Heart left ventricle (tissue), 16 donors: ENCODE results near the gene KIF5B. TPM values are rescaled to one million over a fixed set of nuclear protein-coding genes. Genes with fewer than 3 reads are reported as not detected.

Experiments used
- ATAC-seq, 4 donors: fragments of 200-7000 bp; cut with Tn5 transposase; one replicate each; pipeline ENCODE4 v1.9.1; 2020 to 2022; ENCODE audit warnings: moderate library complexity in 4 of 4, mild to moderate bottlenecking in 3 of 4, moderate number of reproducible peaks in 1 of 4
- DNase-seq, 5 donors: peaks; one replicate each; pipeline ENCODE4 v3.0.0-alpha.2; 2020
- H3K27ac ChIP-seq, 12 donors: fragments of 200-600 bp; sonication (generic) in 4 of 12; one replicate each; pipeline versions ENCODE4 v1.5.0 to v1.8.0; 2016 to 2022; ENCODE audit warnings: mild to moderate bottlenecking in 2 of 12
- H3K27me3 ChIP-seq, 9 donors: fragments of 200-600 bp; sonication (generic) in 2 of 9; one replicate each; pipeline versions ENCODE4 v1.5.1 to v1.8.0; 2016 to 2022; ENCODE audit warnings: mild to moderate bottlenecking in 3 of 9
- H3K36me3 ChIP-seq, 9 donors: fragments of 200-600 bp; sonication (generic) in 2 of 9; one replicate each; pipeline versions ENCODE4 v1.5.0 to v1.8.0; 2018 to 2022; ENCODE audit warnings: mild to moderate bottlenecking in 2 of 9
- H3K4me1 ChIP-seq, 12 donors: fragments of 200-600 bp; sonication (generic) in 4 of 12; one replicate each; pipeline versions ENCODE4 v1.5.0 to v1.8.0; 2016 to 2022; ENCODE audit warnings: mild to moderate bottlenecking in 3 of 12
- H3K4me3 ChIP-seq, 12 donors: fragments of 200-600 bp; sonication (generic) in 4 of 12; one replicate each; pipeline versions ENCODE4 v1.5.0 to v1.8.0; 2017 to 2022; ENCODE audit warnings: mild to moderate bottlenecking in 9 of 12, moderate library complexity in 4 of 12
- H3K9me3 ChIP-seq, 12 donors: fragments of 200-600 bp; sonication (generic) in 4 of 12; one replicate each; pipeline versions ENCODE4 v1.5.0 to v1.8.0; 2016 to 2022; ENCODE audit warnings: mild to moderate bottlenecking in 1 of 12
- POLR2A ChIP-seq, 2 donors: fragments of 450-650 bp; IDR thresholded peaks; one replicate each; pipeline ENCODE4 v1.6.1; 2017; ENCODE audit warnings: antibody characterized with exemption in 2 of 2, mild to moderate bottlenecking in 2 of 2, moderate library complexity in 2 of 2
- WGBS, 4 donors: extraction: QIAGEN DNeasy Blood & Tissue Kit in 2 of 4; methylation state at CpG; one replicate each; pipeline versions ENCODE4 v1.1.5 to v1.1.7; 2013 to 2018; 5-methylcytosine and 5-hydroxymethylcytosine counted together
- intact Hi-C, 10 donors: fragments of 100-400 bp; cut with DNase I; formaldehyde crosslinking; loops; one replicate each; pipeline versions ENCODE4 v1.11.1 to v1.14.2; 2022
- polyA plus RNA-seq, 2 donors: library from polyadenylated mRNA; stranded (reverse); fragments of 200-250 nt; gene quantifications; one replicate each; pipeline ENCODE4 v1.2.3, GENCODE V29; 2013
- total RNA-seq, 9 donors: library from RNA; depleted of rRNA in 2 of 9; stranded (reverse); fragments of >200 nt in 2 of 9; fragmentation: NEBNext Ultra II Directional in 3 of 9; extraction: Animal tissue kit (Norgen Biotek cat#: 25700) in 3 of 9; gene quantifications; one replicate each; pipeline versions ENCODE4 v1.1.0 to v1.2.4, GENCODE V29; 2016 to 2023
- TF ChIP-seq, protein P1 (sequence below), 12 donors: fragments of 200-600 bp; sonication (generic) in 4 of 12; IDR thresholded peaks; one replicate each; pipeline versions ENCODE4 v1.5.0 to v1.8.0; 2018 to 2022; ENCODE audit warnings: antibody characterized with exemption in 12 of 12, mild to moderate bottlenecking in 5 of 12
- donor health status: ischemic (EF 13 %, LVEDD 7.1; RV severe dilation, severe dysfunction).
- donor health status: healthy with polysubstance abuse.
- donor health status: DM: no; HTN: yes; CAD: no.
- donor health status: DM: no; HTN: no; CAD: no.
- donor health status: ischemic (EF 25% LVEDD 6.9; RV normal size, moderate dysfunction).
- donor health status: ischemic (EF 25% LVEDD 5.7; RV mildly dilated, moderate dysfunction).
- donor health status: healthy.
- donor health status: DM: yes; HTN: yes; CAD: no.
- donor health status: ischemic (EF 35%, LVEDD 5.7; RV mildly dilated, moderate dysfunction).
- donor health status: nonischemic (EF 11% LVEDD 7.7; RV severe dilation, severe dysfunction).
- donor health status: DM: yes; HTN: yes; CAD: no.
- donor health status: PGD.
- donor health status: ischemic (EF 29% LVEDD 5.4; RV normal size, mild dysfunction).
- donor health status: nonischemic (EF 23%, LVEDD 6.1; RV moderate dilation, normal function).

The KIF5B gene
- total and polyA plus RNA-seq, 11 donors, result 65.6 to 178 (median 144) TPM

DNA sequence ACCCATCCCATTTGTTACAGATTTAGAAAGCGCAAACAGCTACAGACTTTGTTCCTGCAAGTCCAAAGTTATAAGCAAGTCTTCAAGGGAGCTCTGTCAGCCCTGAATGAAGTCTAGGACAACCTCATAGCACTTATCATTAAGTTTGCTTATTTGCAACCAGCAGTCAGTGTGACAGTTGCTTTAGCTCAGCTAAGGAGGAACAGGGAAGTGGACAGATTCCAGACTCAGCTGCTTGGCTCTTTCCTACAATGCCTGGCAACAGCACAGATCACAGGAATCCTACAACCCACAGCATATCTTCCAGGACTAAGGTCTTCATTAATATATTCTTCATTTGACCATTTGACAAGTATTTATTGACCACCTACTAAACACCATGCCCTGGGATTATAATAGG, 17.4 kb upstream of the KIF5B start:
- peak in 3 of 4 donors; percentile 50 to 66 (median 61) for ATAC-seq
- Histone ChIP-seq H3K4me1 (peaks cover 0 to 9% (median 0%) of the 10 kb centered on the region in 12 donors), H3K36me3 (no peaks in the 10 kb centered on the region), H3K9me3 (no peaks in the 10 kb centered on the region), H3K4me3 (no peak overlapping the region), H3K27me3 (no peaks in the 10 kb centered on the region), H3K27ac (no peak overlapping the region)
- 90 to 96% (median 92%) methylated on average over 1 of the region's 1 CpG for WGBS, 4 donors
- DNase-seq, result no peak
- intact Hi-C loops, result no loop called here
- no peak for TF ChIP-seq POLR2A (IDR thresholded peaks at IDR 0.05)
- TF ChIP-seq, protein P1, sequence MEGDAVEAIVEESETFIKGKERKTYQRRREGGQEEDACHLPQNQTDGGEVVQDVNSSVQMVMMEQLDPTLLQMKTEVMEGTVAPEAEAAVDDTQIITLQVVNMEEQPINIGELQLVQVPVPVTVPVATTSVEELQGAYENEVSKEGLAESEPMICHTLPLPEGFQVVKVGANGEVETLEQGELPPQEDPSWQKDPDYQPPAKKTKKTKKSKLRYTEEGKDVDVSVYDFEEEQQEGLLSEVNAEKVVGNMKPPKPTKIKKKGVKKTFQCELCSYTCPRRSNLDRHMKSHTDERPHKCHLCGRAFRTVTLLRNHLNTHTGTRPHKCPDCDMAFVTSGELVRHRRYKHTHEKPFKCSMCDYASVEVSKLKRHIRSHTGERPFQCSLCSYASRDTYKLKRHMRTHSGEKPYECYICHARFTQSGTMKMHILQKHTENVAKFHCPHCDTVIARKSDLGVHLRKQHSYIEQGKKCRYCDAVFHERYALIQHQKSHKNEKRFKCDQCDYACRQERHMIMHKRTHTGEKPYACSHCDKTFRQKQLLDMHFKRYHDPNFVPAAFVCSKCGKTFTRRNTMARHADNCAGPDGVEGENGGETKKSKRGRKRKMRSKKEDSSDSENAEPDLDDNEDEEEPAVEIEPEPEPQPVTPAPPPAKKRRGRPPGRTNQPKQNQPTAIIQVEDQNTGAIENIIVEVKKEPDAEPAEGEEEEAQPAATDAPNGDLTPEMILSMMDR (IDR thresholded peaks at IDR 0.05), result no peak

DNA sequence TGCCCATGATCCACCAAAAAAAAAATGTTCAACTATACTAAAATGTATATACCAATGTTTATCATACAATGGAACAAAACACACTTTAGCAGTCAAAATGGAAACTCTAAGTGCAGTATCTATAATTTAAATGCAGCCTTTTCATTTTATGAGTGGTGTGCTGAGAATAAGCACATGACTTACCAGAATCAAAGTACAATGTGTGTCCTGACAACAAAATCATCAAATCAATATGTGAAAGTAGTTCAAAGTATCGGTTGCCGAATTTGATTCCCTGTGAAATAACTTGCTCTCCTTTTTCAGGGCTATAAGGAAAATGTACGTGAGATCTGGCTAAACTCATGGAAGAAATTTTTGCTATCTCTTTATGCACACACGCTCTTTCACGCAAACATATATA, 16.9 kb upstream of the KIF5B start:
- Histone ChIP-seq H3K36me3 (no peaks in the 10 kb centered on the region), H3K4me1 (peaks cover 0 to 10% (median 0%) of the 10 kb centered on the region in 12 donors), H3K27me3 (no peaks in the 10 kb centered on the region), H3K9me3 (no peaks in the 10 kb centered on the region), H3K27ac (no peak overlapping the region), H3K4me3 (no peak overlapping the region)
- intact Hi-C loops, result no loop called here
- no peak for ATAC-seq
- WGBS, 4 donors, result 92 to 97% (median 95%) methylated on average over 5 of the region's 5 CpGs
- no peak for DNase-seq
- TF ChIP-seq, protein P1 (IDR thresholded peaks at IDR 0.05), result no peak
- no peak for TF ChIP-seq POLR2A (IDR thresholded peaks at IDR 0.05)

DNA sequence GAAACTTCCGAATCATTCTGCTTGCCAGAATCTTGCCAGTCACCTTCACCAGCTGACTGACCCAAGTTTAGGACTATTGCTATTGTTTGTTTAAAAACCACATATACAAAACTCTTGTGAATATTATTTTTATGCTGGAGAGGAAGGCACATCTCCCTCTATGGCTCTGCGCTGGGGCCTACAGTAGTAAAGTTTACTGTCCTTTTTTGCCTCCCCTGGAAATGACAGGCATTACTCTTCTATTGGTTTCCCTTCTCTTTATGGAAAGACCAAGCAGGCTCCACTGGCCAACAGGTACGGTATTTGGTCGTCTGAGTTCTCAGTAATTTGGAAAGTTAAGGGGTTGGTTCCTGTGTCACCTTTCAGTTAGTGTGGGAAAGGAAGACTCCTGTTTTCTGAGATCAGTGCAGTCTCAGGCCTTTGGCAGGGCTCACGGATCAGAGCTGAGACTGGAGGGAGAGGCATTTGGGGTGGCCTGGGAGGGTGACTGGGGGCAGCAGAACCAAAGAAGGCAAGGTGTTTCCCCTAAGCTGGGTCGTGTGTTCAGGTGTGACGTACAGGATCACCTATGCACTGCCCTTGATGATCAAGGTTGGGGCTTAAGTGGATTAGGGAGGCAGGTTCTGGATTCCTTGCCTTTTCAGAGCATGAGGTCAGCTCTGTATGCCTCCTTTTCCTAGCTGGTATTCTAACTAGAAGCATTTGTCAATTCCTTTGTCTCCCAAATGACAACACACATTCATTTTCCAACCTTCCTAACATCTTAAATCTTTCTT, 16.0 kb upstream of the KIF5B start:
- DNase-seq, result no peak
- intact Hi-C loops, result no loop called here
- no peaks in the 10 kb centered on the region for H3K27me3 ChIP-seq
- H3K4me3 ChIP-seq, result no peak overlapping the region
- 84 to 91% (median 88%) methylated on average over 7 of the region's 7 CpGs for WGBS, 4 donors
- H3K9me3 ChIP-seq, result no peaks in the 10 kb centered on the region
- H3K27ac ChIP-seq, result no peak overlapping the region
- peaks cover 0 to 6% (median 0%) of the 10 kb centered on the region in 12 donors for H3K4me1 ChIP-seq
- no peaks in the 10 kb centered on the region for H3K36me3 ChIP-seq
- TF ChIP-seq POLR2A (IDR thresholded peaks at IDR 0.05), result no peak
- TF ChIP-seq, protein P1 (IDR thresholded peaks at IDR 0.05), result no peak
- ATAC-seq, result peak in 1 of 4 donors; percentile 10

DNA sequence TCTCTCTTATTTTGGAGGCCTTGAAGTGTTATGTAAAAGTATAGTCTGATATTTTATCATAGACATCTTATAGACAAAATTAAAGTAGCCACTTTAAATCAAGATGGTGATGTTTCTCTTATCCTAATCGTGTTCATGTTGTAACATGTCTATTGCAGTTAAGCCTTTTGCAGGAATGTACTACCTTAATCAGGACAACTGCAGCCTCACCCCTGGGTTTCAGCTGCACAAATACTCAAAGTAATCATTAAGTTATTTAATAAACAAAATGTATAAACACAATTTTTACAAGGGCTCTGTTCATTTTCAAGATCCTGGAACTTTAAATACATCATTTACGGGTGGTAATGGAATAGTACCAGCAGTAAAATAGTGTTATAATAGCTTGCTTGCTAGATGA, 14.4 kb upstream of the KIF5B start:
- 90 to 95% (median 92%) methylated on average over 2 of the region's 2 CpGs for WGBS, 4 donors

More for the DNA sequence above, 14.4 kb upstream of the KIF5B start:
- H3K9me3 ChIP-seq, result peaks cover 0 to 1% (median 0%) of the 10 kb centered on the region in 12 donors
- no peaks in the 10 kb centered on the region for H3K36me3 ChIP-seq
- H3K27ac ChIP-seq, result no peak overlapping the region
- H3K27me3 ChIP-seq, result no peaks in the 10 kb centered on the region
- peaks cover 0 to 6% (median 0%) of the 10 kb centered on the region in 12 donors for H3K4me1 ChIP-seq
- no peak overlapping the region for H3K4me3 ChIP-seq
- TF ChIP-seq, protein P1 (IDR thresholded peaks at IDR 0.05), result no peak
- no peak for TF ChIP-seq POLR2A (IDR thresholded peaks at IDR 0.05)
- no peak for DNase-seq
- ATAC-seq, result no peak
- intact Hi-C loops, result no loop called here
